ENCODE data around the gene ADGRB3. TPM values are rescaled to one million over a fixed set of nuclear protein-coding genes. Genes with fewer than 3 reads are reported as not detected.

ADGRB3 gene
- total RNA-seq, 1 experiment from 2014 or later = 0.11 TPM

- no peak for DNase-seq
- H3K4me2 ChIP-seq (ENCODE audit: low read length) = no peak overlapping the region
- no peaks in the 10 kb centered on the region for H3K79me2 ChIP-seq (ENCODE audit: low read length)
- H3K9me2 ChIP-seq (replicated peaks; ENCODE audit: low read length) = no peaks in the 10 kb centered on the region
- H2AFZ ChIP-seq (ENCODE audit: low read length) = no peak overlapping the region
- no peaks in the 10 kb centered on the region for H3F3A ChIP-seq (ENCODE audit: low read length, unreplicated experiment)
- no peaks in the 10 kb centered on the region for H3K27me3 ChIP-seq (ENCODE audit: low read length)
- no TSS peak for BruUV-seq (replicated peaks)
- H3K4me3 ChIP-seq (ENCODE audit: low read length) = no peak overlapping the region
- CTCF ChIA-PET = no interaction called here
- no peaks in the 10 kb centered on the region for H4K20me1 ChIP-seq (ENCODE audit: low read length)
- TF ChIP-seq EZH2 (IDR thresholded peaks at IDR 0.05; ENCODE audit: low read length, unreplicated experiment) (no peak), EZH2phosphoT487 (IDR thresholded peaks at IDR 0.05; ENCODE audit: borderline replicate concordance, low read length) (no peak)
- no peaks in the 10 kb centered on the region for H3K9me3 ChIP-seq (ENCODE audit: low read length)
- no peak overlapping the region for H3K9ac ChIP-seq (ENCODE audit: low read length)
- H3K4me1 ChIP-seq (ENCODE audit: insufficient read depth, low read length) = no peaks in the 10 kb centered on the region
- intact Hi-C loops (cut with micrococcal nuclease) = no loop called here
- no peak for ATAC-seq
- H3K36me3 ChIP-seq (ENCODE audit: low read depth, low read length) = no peaks in the 10 kb centered on the region
- no peak overlapping the region for H3K27ac ChIP-seq (ENCODE audit: low read length)
- POLR2A ChIA-PET (ENCODE audit: unreplicated experiment) = no interaction called here
Measured at GRCh38 chr6:69027861-69028260, 392.8 kb downstream of the ADGRB3 start.

- Histone ChIP-seq H3K4me2 (ENCODE audit: low read length) (no peak overlapping the region), H3K9me2 (replicated peaks; ENCODE audit: low read length) (no peaks in the 10 kb centered on the region), H3K4me1 (ENCODE audit: insufficient read depth, low read length) (no peaks in the 10 kb centered on the region), H3K27me3 (ENCODE audit: low read length) (no peaks in the 10 kb centered on the region), H3K27ac (ENCODE audit: low read length) (no peak overlapping the region), H3F3A (ENCODE audit: low read length, unreplicated experiment) (no peaks in the 10 kb centered on the region), H3K4me3 (ENCODE audit: low read length) (no peak overlapping the region), H2AFZ (ENCODE audit: low read length) (no peak overlapping the region), H3K9ac (ENCODE audit: low read length) (no peak overlapping the region), H3K36me3 (ENCODE audit: low read depth, low read length) (no peaks in the 10 kb centered on the region), H4K20me1 (ENCODE audit: low read length) (no peaks in the 10 kb centered on the region), H3K9me3 (ENCODE audit: low read length) (no peaks in the 10 kb centered on the region), H3K79me2 (ENCODE audit: low read length) (no peaks in the 10 kb centered on the region)
- TF ChIP-seq CTCF (conservative IDR thresholded peaks at IDR 0.05; ENCODE audit: low read depth, low read length) (no peak), EZH2phosphoT487 (IDR thresholded peaks at IDR 0.05; ENCODE audit: borderline replicate concordance, low read length) (no peak), EZH2 (IDR thresholded peaks at IDR 0.05; ENCODE audit: low read length, unreplicated experiment) (no peak)
- DNase-seq (no peak), ATAC-seq (no peak)
- no TSS peak for BruUV-seq (replicated peaks)
- ChIA-PET POLR2A (ENCODE audit: unreplicated experiment) (no interaction called here), CTCF (no interaction called here)
- intact Hi-C loops (cut with micrococcal nuclease) = no loop called here
Measured at GRCh38 chr6:69038841-69039240, 403.8 kb downstream of the ADGRB3 start.

- Histone ChIP-seq H3K27ac (ENCODE audit: low read length) (no peak overlapping the region), H4K20me1 (ENCODE audit: low read length) (no peaks in the 10 kb centered on the region), H3K9me2 (replicated peaks; ENCODE audit: low read length) (no peaks in the 10 kb centered on the region), H3K4me2 (ENCODE audit: low read length) (no peak overlapping the region), H3K9me3 (ENCODE audit: low read length) (no peaks in the 10 kb centered on the region), H3K9ac (ENCODE audit: low read length) (no peak overlapping the region), H3K36me3 (ENCODE audit: low read depth, low read length) (no peaks in the 10 kb centered on the region), H3K4me1 (ENCODE audit: insufficient read depth, low read length) (no peaks in the 10 kb centered on the region), H3F3A (ENCODE audit: low read length, unreplicated experiment) (no peaks in the 10 kb centered on the region), H3K79me2 (ENCODE audit: low read length) (no peaks in the 10 kb centered on the region), H2AFZ (ENCODE audit: low read length) (no peak overlapping the region), H3K27me3 (ENCODE audit: low read length) (no peaks in the 10 kb centered on the region), H3K4me3 (ENCODE audit: low read length) (no peak overlapping the region)
- ChIA-PET CTCF (no interaction called here), POLR2A (ENCODE audit: unreplicated experiment) (no interaction called here)
- ATAC-seq (no peak), DNase-seq (no peak)
- no TSS peak for BruUV-seq (replicated peaks)
- TF ChIP-seq EZH2phosphoT487 (IDR thresholded peaks at IDR 0.05; ENCODE audit: borderline replicate concordance, low read length) (no peak), CTCF (conservative IDR thresholded peaks at IDR 0.05; ENCODE audit: low read depth, low read length) (no peak)
- intact Hi-C loops (cut with micrococcal nuclease) = no loop called here
Measured at GRCh38 chr6:69042297-69042696, 407.2 kb downstream of the ADGRB3 start.
